Cortex of kidney (tissue), 1 donor: Measurements from ENCODE around the gene POLA1.

Source experiments
- DNase-seq: peaks from one replicate; lab custom pipeline; 2025; lab: John Stamatoyannopoulos, UW

POLA1 gene

GRCh38 chrX:25009407-25009806 lies 315.7 kb downstream of the POLA1 start:
- no peak for DNase-seq

- DNase-seq: no peak
Observed at GRCh38 chrX:25010784-25011588, 317.3 kb downstream of the POLA1 start.

- no peak for DNase-seq
Observed at GRCh38 chrX:25011589-25012432, 318.1 kb downstream of the POLA1 start.

- no peak for DNase-seq
Observed at GRCh38 chrX:25012433-25012735, 318.7 kb downstream of the POLA1 start.

GRCh38 chrX:25012793-25013631 lies 319.3 kb downstream of the POLA1 start:
- no peak for DNase-seq

GRCh38 chrX:25013632-25014365 lies 320.1 kb downstream of the POLA1 start:
- DNase-seq: no peak

- DNase-seq: no peak
Observed at GRCh38 chrX:25014366-25014838, 320.7 kb downstream of the POLA1 start.

GRCh38 chrX:25015486-25016360 lies 322.0 kb downstream of the POLA1 start, which contains the start of gene ARX:
Gene ARX, minus strand, starts transcription at chrX:25015965. Its CDS starts 228 bp downstream, at chrX:25015737.
- no peak for DNase-seq

- DNase-seq: no peak
Observed at GRCh38 chrX:25016361-25016671, 322.6 kb downstream of the POLA1 start.

GRCh38 chrX:25016938-25017598 lies 323.4 kb downstream of the POLA1 start:
- DNase-seq: no peak

GRCh38 chrX:25017667-25018247 lies 324.0 kb downstream of the POLA1 start:
- DNase-seq: no peak

GRCh38 chrX:25018682-25019081 lies 325.0 kb downstream of the POLA1 start:
- no peak for DNase-seq

- DNase-seq: no peak
Observed at GRCh38 chrX:25019707-25020390, 326.1 kb downstream of the POLA1 start.

GRCh38 chrX:25020391-25020904 lies 326.7 kb downstream of the POLA1 start:
- DNase-seq: no peak

GRCh38 chrX:25020905-25021449 lies 327.3 kb downstream of the POLA1 start:
- no peak for DNase-seq

GRCh38 chrX:25022499-25023325 lies 329.0 kb downstream of the POLA1 start:
- no peak for DNase-seq

GRCh38 chrX:25023908-25024307 lies 330.2 kb downstream of the POLA1 start:
- DNase-seq: no peak

GRCh38 chrX:25025615-25026014 lies 331.9 kb downstream of the POLA1 start:
- DNase-seq: no peak
